ENCODE data around the gene SAMD1.

The SAMD1 gene

DNA sequence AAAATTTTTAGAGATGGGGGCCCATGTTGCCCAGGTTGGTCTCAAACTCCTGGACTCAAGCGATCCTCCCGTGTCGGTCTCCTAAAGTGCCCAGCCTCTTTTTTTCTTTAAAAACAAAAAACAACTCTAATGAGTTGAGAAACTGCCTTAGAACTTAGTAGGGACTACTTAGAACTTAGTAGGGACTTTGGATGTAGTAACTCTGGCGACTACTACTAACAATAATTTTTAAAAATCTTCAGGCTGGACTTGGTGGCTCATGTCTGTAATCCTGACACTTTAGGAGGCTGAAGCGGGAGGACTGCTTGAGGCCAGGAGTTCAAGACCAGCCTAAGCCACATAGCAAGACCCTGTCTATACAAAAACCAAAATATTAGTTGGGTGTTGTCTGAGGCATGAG lies 4.5 kb downstream of the SAMD1 start:
- Histone ChIP-seq H2AFZ (ENCODE audit: low read depth) (no peak overlapping the region), H3K4me2 (no peak overlapping the region), H3K4me1 (ENCODE audit: low read depth, poor library complexity, severe bottlenecking) (peaks cover 5% of the 10 kb centered on the region), H3K27me3 (ENCODE audit: insufficient read depth, low read depth) (no peaks in the 10 kb centered on the region), H4K20me1 (ENCODE audit: insufficient read depth) (no peaks in the 10 kb centered on the region), H3K36me3 (ENCODE audit: insufficient read depth) (no peaks in the 10 kb centered on the region), H3K4me3 (IDR thresholded peaks at IDR 0.05; ENCODE audit: insufficient read depth, low read depth, low read length) (no peak overlapping the region), H3K79me2 (ENCODE audit: insufficient read depth, low read depth) (no peaks in the 10 kb centered on the region), H3K27ac (no peak overlapping the region), H3K9ac (no peak overlapping the region)
- TF ChIP-seq, protein P1, sequence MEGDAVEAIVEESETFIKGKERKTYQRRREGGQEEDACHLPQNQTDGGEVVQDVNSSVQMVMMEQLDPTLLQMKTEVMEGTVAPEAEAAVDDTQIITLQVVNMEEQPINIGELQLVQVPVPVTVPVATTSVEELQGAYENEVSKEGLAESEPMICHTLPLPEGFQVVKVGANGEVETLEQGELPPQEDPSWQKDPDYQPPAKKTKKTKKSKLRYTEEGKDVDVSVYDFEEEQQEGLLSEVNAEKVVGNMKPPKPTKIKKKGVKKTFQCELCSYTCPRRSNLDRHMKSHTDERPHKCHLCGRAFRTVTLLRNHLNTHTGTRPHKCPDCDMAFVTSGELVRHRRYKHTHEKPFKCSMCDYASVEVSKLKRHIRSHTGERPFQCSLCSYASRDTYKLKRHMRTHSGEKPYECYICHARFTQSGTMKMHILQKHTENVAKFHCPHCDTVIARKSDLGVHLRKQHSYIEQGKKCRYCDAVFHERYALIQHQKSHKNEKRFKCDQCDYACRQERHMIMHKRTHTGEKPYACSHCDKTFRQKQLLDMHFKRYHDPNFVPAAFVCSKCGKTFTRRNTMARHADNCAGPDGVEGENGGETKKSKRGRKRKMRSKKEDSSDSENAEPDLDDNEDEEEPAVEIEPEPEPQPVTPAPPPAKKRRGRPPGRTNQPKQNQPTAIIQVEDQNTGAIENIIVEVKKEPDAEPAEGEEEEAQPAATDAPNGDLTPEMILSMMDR (conservative IDR thresholded peaks at IDR 0.05; ENCODE audit: low read depth, low read length): no peak

DNA sequence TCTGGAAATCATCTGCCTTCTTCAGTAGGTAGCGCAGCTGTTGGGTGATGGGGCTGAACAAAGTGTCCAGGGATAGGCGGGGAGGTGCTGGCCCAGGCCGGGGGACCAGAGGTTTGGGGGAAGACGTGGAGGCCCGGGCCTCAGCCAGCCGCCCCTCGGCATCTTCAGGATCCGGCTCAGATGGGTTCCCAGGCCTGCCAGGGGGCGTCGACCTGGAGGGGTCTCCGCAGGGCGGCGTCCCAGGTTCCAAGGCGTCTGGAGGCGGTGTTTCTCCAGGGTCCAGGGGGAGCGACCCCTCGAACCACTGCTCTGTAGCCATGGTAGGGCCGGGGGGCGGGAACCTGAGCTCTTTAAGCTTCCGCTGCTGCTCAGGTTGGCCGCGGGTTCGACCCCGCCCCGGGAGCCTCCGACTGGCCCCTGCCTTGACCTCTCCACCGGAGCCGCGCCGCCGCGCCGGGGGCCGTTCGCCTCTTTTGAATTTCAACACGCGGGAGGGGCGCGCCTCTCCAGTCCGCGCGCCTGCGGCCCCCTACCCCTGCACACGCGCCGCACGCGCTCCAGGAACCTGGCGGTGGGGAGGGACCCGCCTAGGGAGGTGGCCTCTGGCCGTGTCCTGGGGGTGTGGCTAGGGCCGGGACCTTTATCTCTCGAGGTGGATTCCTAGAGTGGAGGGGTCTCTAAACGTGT lies 5.1 kb downstream of the SAMD1 start, which contains the start of gene C19orf67:
C19orf67 (minus strand) TSS at position 475 of the 687 bp plus-strand sequence; CDS start at position 319, 156 bp downstream.
- Histone ChIP-seq H3K9ac (no peak within 1 kb of the TSS), H3K27me3 (ENCODE audit: insufficient read depth, low read depth) (no peaks in the 10 kb centered on the region), H3K4me1 (ENCODE audit: low read depth, poor library complexity, severe bottlenecking) (peaks cover 6% of the 10 kb centered on the region), H2AFZ (ENCODE audit: low read depth) (no peak within 1 kb of the TSS), H3K4me3 (IDR thresholded peaks at IDR 0.05; ENCODE audit: insufficient read depth, low read depth, low read length) (no peak within 1 kb of the TSS), H4K20me1 (ENCODE audit: insufficient read depth) (no peaks in the 10 kb centered on the region), H3K36me3 (ENCODE audit: insufficient read depth) (no peaks in the 10 kb centered on the region), H3K79me2 (ENCODE audit: insufficient read depth, low read depth) (no peaks in the 10 kb centered on the region), H3K4me2 (no peak within 1 kb of the TSS), H3K27ac (no peak within 1 kb of the TSS)
- TF ChIP-seq, protein P1 (conservative IDR thresholded peaks at IDR 0.05; ENCODE audit: low read depth, low read length): no peak

DNA sequence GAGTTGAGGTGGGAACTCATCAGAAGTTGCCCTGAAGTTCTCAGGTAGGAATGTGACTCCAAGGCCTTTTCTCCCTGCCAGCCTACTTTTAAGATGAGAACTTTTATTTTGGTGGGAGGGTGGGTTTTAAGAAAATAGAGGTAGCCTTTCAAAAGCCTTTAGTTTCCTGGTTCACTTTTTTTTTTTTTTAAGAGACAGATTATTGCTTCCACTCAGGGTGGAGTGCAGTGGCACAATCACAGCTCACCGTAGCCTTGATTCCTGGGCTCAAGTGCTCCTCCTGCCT lies 7.9 kb downstream of the SAMD1 start:
- no peak overlapping the region for H3K27ac ChIP-seq
- H4K20me1 ChIP-seq (ENCODE audit: insufficient read depth): no peaks in the 10 kb centered on the region
- H3K36me3 ChIP-seq (ENCODE audit: insufficient read depth): no peaks in the 10 kb centered on the region
- no peaks in the 10 kb centered on the region for H3K79me2 ChIP-seq (ENCODE audit: insufficient read depth, low read depth)
- no peak overlapping the region for H2AFZ ChIP-seq (ENCODE audit: low read depth)
- no peak overlapping the region for H3K9ac ChIP-seq
- TF ChIP-seq, protein P1 (conservative IDR thresholded peaks at IDR 0.05; ENCODE audit: low read depth, low read length): no peak
- peaks cover 10% of the 10 kb centered on the region for H3K4me1 ChIP-seq (ENCODE audit: low read depth, poor library complexity, severe bottlenecking)
- no peak overlapping the region for H3K4me3 ChIP-seq (IDR thresholded peaks at IDR 0.05; ENCODE audit: insufficient read depth, low read depth, low read length)
- 0 out of 2 replicates have a peak overlapping the region, but pooled peaks have one; percentile 75 for H3K4me2 ChIP-seq
- H3K27me3 ChIP-seq (ENCODE audit: insufficient read depth, low read depth): no peaks in the 10 kb centered on the region

DNA sequence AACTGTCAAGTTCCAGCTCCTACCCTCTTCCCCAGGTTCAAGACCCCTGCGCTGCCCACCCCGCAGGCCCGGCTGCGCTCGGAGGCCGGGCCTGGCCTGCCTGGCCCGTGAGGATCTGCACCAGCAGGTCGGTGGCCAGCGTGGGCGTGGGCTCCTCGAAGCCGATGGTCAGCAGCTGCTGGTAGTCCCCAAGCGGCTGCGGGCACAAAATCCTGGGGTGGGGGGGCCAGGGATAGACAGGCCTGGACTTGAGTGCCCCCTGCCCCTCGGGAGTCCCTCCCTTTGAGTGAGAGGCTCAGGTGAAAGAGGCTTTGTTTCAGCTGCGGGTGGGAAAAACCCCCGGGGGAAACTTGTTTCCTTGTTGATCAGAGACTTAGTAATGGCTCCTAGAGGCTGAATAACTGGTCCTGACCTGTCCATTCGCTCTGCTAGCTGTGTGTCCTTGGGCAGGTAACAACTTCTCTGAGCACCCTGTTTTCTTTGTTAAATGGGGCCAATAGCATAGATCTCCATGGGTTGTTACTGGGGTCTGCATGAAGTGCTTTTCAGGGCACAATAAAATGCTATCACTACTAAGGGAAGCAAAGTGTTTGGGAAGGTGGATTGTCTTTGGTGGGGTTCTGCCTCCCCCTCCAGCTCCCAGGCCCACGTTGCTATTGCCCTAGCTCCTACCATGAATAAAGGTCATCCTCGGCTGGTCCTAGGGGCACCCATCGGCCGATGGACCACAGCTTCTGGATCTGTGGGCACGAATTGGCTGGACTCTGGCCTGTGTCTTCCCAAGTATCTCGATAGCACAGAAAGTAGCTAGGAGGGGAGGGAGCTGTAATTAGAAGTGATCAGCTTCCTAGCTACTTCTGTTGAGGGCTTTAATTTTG lies 8.5 kb downstream of the SAMD1 start:
- Histone ChIP-seq H3K27ac (peak overlapping the region; percentile 28; the same call in 1 of the 2 replicates), H3K4me3 (IDR thresholded peaks at IDR 0.05; ENCODE audit: insufficient read depth, low read depth, low read length) (no peak overlapping the region), H3K79me2 (ENCODE audit: insufficient read depth, low read depth) (no peaks in the 10 kb centered on the region), H4K20me1 (ENCODE audit: insufficient read depth) (no peaks in the 10 kb centered on the region), H3K4me2 (peak overlapping the region; percentile 75), H3K27me3 (ENCODE audit: insufficient read depth, low read depth) (no peaks in the 10 kb centered on the region), H3K4me1 (ENCODE audit: low read depth, poor library complexity, severe bottlenecking) (peaks cover 10% of the 10 kb centered on the region), H2AFZ (ENCODE audit: low read depth) (peak overlapping the region; percentile 72), H3K36me3 (ENCODE audit: insufficient read depth) (no peaks in the 10 kb centered on the region), H3K9ac (peak overlapping the region; percentile 61)
- TF ChIP-seq, protein P1 (conservative IDR thresholded peaks at IDR 0.05; ENCODE audit: low read depth, low read length): no peak

Data from KMS-11 (cell line).